Immature natural killer cell (primary cell): ENCODE measurements around the gene CLASP2. TPM values are rescaled to one million over a fixed set of nuclear protein-coding genes. Genes with fewer than 3 reads are reported as not detected.
A peak's percentile ranks its signal among the peaks of the same experiment; 100 is the strongest.

Source experiments
- DNase-seq, 3 donors: peaks; one replicate each; pipeline ENCODE4 v3.0.0; 2022; ENCODE audit warnings: mixed read lengths in 1 of 3
- H3K27ac Mint-ChIP-seq, 6 donors: one replicate each; pipeline ENCODE4 v1.8.0; 2020; ENCODE audit warnings: mixed read lengths in 6 of 6, mild to moderate bottlenecking in 5 of 6, inconsistent platforms in 4 of 6, moderate library complexity in 3 of 6
- H3K27me3 Mint-ChIP-seq, 3 donors: one replicate each; pipeline ENCODE4 v1.8.0; 2020 to 2021; ENCODE audit warnings: low read depth in 3 of 3, mild to moderate bottlenecking in 3 of 3, mixed read lengths in 3 of 3, moderate library complexity in 3 of 3, inconsistent platforms in 1 of 3
- H3K36me3 Mint-ChIP-seq, 3 donors: one replicate each; pipeline ENCODE4 v1.8.0; 2020; ENCODE audit warnings: mixed read lengths in 3 of 3, inconsistent platforms in 2 of 3, mild to moderate bottlenecking in 2 of 3
- H3K4me1 Mint-ChIP-seq, 2 donors: one replicate each; pipeline ENCODE4 v1.8.0; 2020; ENCODE audit warnings: inconsistent platforms in 2 of 2, mild to moderate bottlenecking in 2 of 2, mixed read lengths in 2 of 2, moderate library complexity in 1 of 2
- H3K4me3 Mint-ChIP-seq, 5 donors: one replicate each; pipeline ENCODE4 v1.8.0; 2020; ENCODE audit warnings: mild to moderate bottlenecking in 5 of 5, mixed read lengths in 5 of 5, inconsistent platforms in 3 of 5, moderate library complexity in 3 of 5
- H3K9me3 Mint-ChIP-seq, 6 donors: one replicate each; pipeline ENCODE4 v1.8.0; 2020; ENCODE audit warnings: mild to moderate bottlenecking in 6 of 6, mixed read lengths in 6 of 6, inconsistent platforms in 4 of 6, moderate library complexity in 3 of 6
- polyA plus RNA-seq, 3 donors: library from polyadenylated mRNA; unstranded; fragments of 300-500 nt; fragmentation: Illumina TruSeq; gene quantifications; one replicate each; pipeline ENCODE4 v1.2.3, GENCODE V29; 2021

The CLASP2 gene
- polyA plus RNA-seq, 3 donors from 2014 or later, result 8.7 to 16.1 (median 11.2) TPM

- Mint-ChIP-seq H3K27ac (no peak overlapping the region), H3K9me3 (no peaks in the 10 kb centered on the region), H3K36me3 (no peaks in the 10 kb centered on the region), H3K4me3 (no peak overlapping the region), H3K27me3 (peaks cover 2 to 10% (median 8%) of the 10 kb centered on the region in 3 donors), H3K4me1 (peaks cover 8 to 9% of the 10 kb centered on the region in 2 donors)
- no peak for DNase-seq
Measured at GRCh38 chr3:33722191-33722590, 4.1 kb upstream of the CLASP2 start.

GRCh38 chr3:33718595-33718907 is 497 bp upstream of the CLASP2 start:
- Mint-ChIP-seq H3K4me3 (peak overlapping the region; percentile 95 to 99 (median 98)), H3K9me3 (no peaks in the 10 kb centered on the region), H3K27ac (peak overlapping the region in 5 of 6 donors; percentile 96 to 99 (median 98)), H3K36me3 (no peaks in the 10 kb centered on the region), H3K27me3 (peaks cover 2 to 13% (median 5%) of the 10 kb centered on the region in 3 donors), H3K4me1 (peaks cover 9 to 17% of the 10 kb centered on the region in 2 donors)
- no peak for DNase-seq

GRCh38 chr3:33717616-33717865 is 513 bp downstream of the CLASP2 start:
- DNase-seq, result no peak
- H3K27me3 Mint-ChIP-seq, result peaks cover 2 to 13% (median 5%) of the 10 kb centered on the region in 3 donors
- peaks cover 9 to 18% of the 10 kb centered on the region in 2 donors for H3K4me1 Mint-ChIP-seq
- H3K9me3 Mint-ChIP-seq, result no peaks in the 10 kb centered on the region
- peak overlapping the region in 5 of 6 donors; percentile 61 to 96 (median 86) for H3K27ac Mint-ChIP-seq
- H3K36me3 Mint-ChIP-seq, result no peaks in the 10 kb centered on the region
- H3K4me3 Mint-ChIP-seq, result peak overlapping the region; percentile 95 to 99 (median 98)

- Mint-ChIP-seq H3K4me3 (peak overlapping the region in 2 of 5 donors; percentile 98 to 99), H3K27me3 (peaks cover 2 to 13% (median 5%) of the 10 kb centered on the region in 3 donors)
Measured at GRCh38 chr3:33716227-33716626, 1.8 kb downstream of the CLASP2 start.

DNA sequence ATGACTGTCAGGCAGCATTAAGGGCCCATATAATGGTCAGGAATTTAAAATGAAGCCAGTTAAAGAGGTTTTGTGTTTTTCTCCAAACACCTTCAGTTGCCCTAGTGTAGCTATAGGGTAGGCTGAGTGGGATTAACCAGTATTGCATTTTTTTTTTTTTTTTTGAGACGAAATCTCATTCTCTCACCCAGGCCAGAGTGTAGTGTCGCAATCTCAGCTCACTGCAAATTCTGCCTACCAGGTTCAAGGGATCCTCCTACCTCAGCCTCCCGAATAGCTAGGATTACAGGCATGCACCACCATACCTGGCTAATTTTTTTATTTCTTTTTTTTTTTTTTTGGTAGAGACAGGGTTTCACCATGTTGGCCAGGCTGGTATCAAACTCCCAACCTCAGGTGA is 7.0 kb downstream of the CLASP2 start:
- Mint-ChIP-seq H3K27me3 (peaks cover 0 to under 1% (median 0%) of the 10 kb centered on the region in 3 donors), H3K27ac (no peak overlapping the region), H3K4me3 (no peak overlapping the region), H3K4me1 (peaks cover 14 to 40% of the 10 kb centered on the region in 2 donors), H3K9me3 (no peaks in the 10 kb centered on the region), H3K36me3 (no peaks in the 10 kb centered on the region)
- no peak for DNase-seq

More at GRCh38 chr3:33716227-33716626, 1.8 kb downstream of the CLASP2 start:
- Mint-ChIP-seq H3K36me3 (no peaks in the 10 kb centered on the region), H3K27ac (no peak overlapping the region), H3K4me1 (peaks cover 15 to 20% of the 10 kb centered on the region in 2 donors), H3K9me3 (no peaks in the 10 kb centered on the region)
- no peak for DNase-seq

DNA sequence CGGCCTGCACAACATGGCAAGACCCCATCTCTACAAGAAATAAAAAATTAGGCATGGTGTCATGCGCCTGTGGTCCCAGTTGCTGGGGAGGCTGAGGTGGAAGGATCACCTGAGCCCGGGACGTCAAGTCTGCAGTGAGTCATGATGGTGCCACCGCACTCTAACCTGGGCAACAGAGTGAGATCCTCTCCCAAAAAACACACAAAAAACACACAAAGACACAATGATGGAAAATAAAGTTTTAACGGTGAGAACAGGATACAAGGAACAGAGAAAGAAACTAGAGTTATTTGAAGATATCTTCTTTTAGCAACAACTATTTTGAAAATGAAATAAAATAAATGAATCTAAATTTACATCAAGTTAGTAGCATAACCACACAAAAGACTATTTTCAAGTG is 12.0 kb downstream of the CLASP2 start:
- Mint-ChIP-seq H3K4me3 (no peak overlapping the region), H3K36me3 (peaks cover 6 to 8% (median 6%) of the 10 kb centered on the region in 3 donors), H3K27me3 (peaks cover 0 to 2% (median 0%) of the 10 kb centered on the region in 3 donors), H3K9me3 (peaks cover 0 to 7% (median 2%) of the 10 kb centered on the region in 6 donors), H3K27ac (no peak overlapping the region), H3K4me1 (peaks cover 24 to 70% of the 10 kb centered on the region in 2 donors)
- DNase-seq, result no peak

- H3K27me3 Mint-ChIP-seq, result peaks cover 0 to 2% (median 0%) of the 10 kb centered on the region in 3 donors
- DNase-seq, result no peak
- H3K36me3 Mint-ChIP-seq, result peaks cover 6 to 11% (median 6%) of the 10 kb centered on the region in 3 donors
- H3K4me3 Mint-ChIP-seq, result no peak overlapping the region
- H3K4me1 Mint-ChIP-seq, result peaks cover 23 to 70% of the 10 kb centered on the region in 2 donors
- H3K27ac Mint-ChIP-seq, result no peak overlapping the region
- H3K9me3 Mint-ChIP-seq, result peaks cover 0 to 7% (median 3%) of the 10 kb centered on the region in 6 donors
Measured at GRCh38 chr3:33704891-33705290, 13.2 kb downstream of the CLASP2 start.

GRCh38 chr3:33699275-33699674 is 18.8 kb downstream of the CLASP2 start:
- no peak for DNase-seq
- no peak overlapping the region for H3K4me3 Mint-ChIP-seq
- no peak overlapping the region for H3K27ac Mint-ChIP-seq
- H3K27me3 Mint-ChIP-seq, result no peaks in the 10 kb centered on the region
- peaks cover 0 to 9% (median 4%) of the 10 kb centered on the region in 6 donors for H3K9me3 Mint-ChIP-seq
- peaks cover 6 to 15% (median 11%) of the 10 kb centered on the region in 3 donors for H3K36me3 Mint-ChIP-seq
- H3K4me1 Mint-ChIP-seq, result peaks cover 22 to 60% of the 10 kb centered on the region in 2 donors

- Mint-ChIP-seq H3K4me3 (no peak overlapping the region), H3K9me3 (peaks cover 0 to 4% (median 0%) of the 10 kb centered on the region in 6 donors), H3K4me1 (peaks cover 14 to 37% of the 10 kb centered on the region in 2 donors), H3K27me3 (peaks cover 0 to 1% (median 0%) of the 10 kb centered on the region in 3 donors), H3K36me3 (peaks cover 0 to 10% (median 0%) of the 10 kb centered on the region in 3 donors), H3K27ac (peak overlapping the region in 1 of 6 donors; percentile 17)
- no peak for DNase-seq
Measured at GRCh38 chr3:33694944-33695343, 23.1 kb downstream of the CLASP2 start.

- H3K27ac Mint-ChIP-seq, result no peak overlapping the region
- peaks cover 0 to 13% (median 4%) of the 10 kb centered on the region in 3 donors for H3K36me3 Mint-ChIP-seq
- H3K27me3 Mint-ChIP-seq, result peaks cover 0 to 1% (median 1%) of the 10 kb centered on the region in 3 donors
- peaks cover 2 to 14% of the 10 kb centered on the region in 2 donors for H3K4me1 Mint-ChIP-seq
- H3K9me3 Mint-ChIP-seq, result no peaks in the 10 kb centered on the region
- DNase-seq, result no peak
- no peak overlapping the region for H3K4me3 Mint-ChIP-seq
Measured at GRCh38 chr3:33690341-33690740, 27.7 kb downstream of the CLASP2 start.

DNA sequence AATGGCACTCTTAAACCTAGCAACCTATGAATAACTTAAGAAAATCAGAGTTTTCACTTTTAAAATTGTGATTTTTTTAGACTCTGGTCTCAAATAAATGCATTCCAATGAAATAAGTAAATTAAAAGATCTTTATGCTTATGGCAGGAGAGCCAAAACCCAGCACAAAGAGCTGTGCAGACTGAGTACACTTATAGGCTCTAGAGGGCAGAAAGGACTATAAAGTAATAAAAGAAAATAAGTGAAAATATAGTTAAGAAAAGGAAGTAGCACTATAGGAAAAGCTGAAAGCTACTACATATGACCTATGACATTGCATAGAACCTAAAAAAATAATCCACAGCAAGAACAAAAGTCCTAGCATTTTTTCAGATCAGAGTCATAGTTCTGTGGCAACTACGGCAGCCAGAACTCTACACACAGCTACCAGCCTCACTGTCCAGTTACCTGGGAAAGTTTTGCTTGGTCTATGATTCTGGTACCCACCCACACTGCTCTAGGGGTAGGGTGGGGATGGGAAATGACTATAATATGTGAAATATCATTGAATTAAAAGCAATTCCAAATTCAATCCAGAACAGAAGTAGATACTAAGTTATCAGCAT is 30.5 kb downstream of the CLASP2 start:
- H3K4me3 Mint-ChIP-seq, result no peak overlapping the region
- H3K27ac Mint-ChIP-seq, result peak overlapping the region in 1 of 6 donors; percentile 4

DNA sequence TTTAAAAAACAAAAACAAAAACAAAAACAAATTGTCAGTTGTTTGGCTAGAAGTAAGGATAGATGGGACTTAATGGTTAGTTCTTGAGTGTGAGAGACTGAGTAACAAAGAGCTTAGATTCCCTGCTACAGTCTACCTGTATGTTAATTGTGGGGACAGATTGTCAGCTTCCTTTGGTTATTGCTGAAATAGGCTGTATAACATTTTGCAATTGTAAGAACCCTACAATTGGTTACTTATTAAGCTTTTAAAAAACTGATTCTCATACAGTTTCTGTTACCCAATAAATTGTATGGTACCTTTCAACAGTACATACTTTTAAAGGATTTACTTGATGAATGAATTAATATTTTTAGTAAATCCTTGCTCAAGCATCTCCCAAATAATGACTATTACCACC is 35.3 kb downstream of the CLASP2 start:
- H3K9me3 Mint-ChIP-seq, result peaks cover 0 to 4% (median 0%) of the 10 kb centered on the region in 6 donors
- H3K36me3 Mint-ChIP-seq, result peaks cover 26 to 46% (median 31%) of the 10 kb centered on the region in 3 donors
- no peak overlapping the region for H3K4me3 Mint-ChIP-seq
- H3K27ac Mint-ChIP-seq, result no peak overlapping the region
- H3K4me1 Mint-ChIP-seq, result peaks cover 0 to 1% of the 10 kb centered on the region in 2 donors
- peaks cover 0 to 1% (median 0%) of the 10 kb centered on the region in 3 donors for H3K27me3 Mint-ChIP-seq
- no peak for DNase-seq

More for the DNA sequence above, 30.5 kb downstream of the CLASP2 start:
- H3K9me3 Mint-ChIP-seq, result no peaks in the 10 kb centered on the region
- H3K36me3 Mint-ChIP-seq, result peaks cover 0 to 17% (median 6%) of the 10 kb centered on the region in 3 donors
- H3K4me1 Mint-ChIP-seq, result peaks cover 0 to 1% of the 10 kb centered on the region in 2 donors
- no peak for DNase-seq
- H3K27me3 Mint-ChIP-seq, result peaks cover 0 to 1% (median 1%) of the 10 kb centered on the region in 3 donors

- Mint-ChIP-seq H3K27ac (peak overlapping the region in 1 of 6 donors; percentile 49), H3K36me3 (peaks cover 29 to 46% (median 32%) of the 10 kb centered on the region in 3 donors), H3K9me3 (peaks cover 0 to 5% (median 0%) of the 10 kb centered on the region in 6 donors), H3K27me3 (peaks cover 0 to 1% (median 0%) of the 10 kb centered on the region in 3 donors), H3K4me3 (no peak overlapping the region), H3K4me1 (peaks cover 0 to 1% of the 10 kb centered on the region in 2 donors)
- no peak for DNase-seq
Measured at GRCh38 chr3:33681667-33682066, 36.4 kb downstream of the CLASP2 start.

DNA sequence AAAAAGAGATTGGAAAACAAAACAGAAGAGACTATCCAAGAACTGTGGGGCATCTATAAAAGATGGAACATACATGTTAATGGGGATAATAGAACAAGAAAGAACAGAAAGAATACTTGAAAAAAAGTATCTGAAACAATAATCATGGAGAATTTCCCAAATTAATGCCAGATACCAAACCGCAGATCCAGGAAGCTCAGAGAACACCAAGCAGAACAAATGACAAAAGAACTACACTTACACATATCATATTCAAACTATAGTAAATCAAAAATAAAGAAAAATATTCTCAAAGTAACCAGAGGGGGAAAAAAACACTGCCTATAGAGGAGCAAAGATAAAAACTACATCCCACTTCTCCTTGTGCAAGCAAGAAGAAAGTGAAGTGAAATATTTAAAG is 40.0 kb downstream of the CLASP2 start:
- no peak for DNase-seq
- H3K27ac Mint-ChIP-seq, result peak overlapping the region in 2 of 6 donors; percentile 2 to 15
- H3K27me3 Mint-ChIP-seq, result peaks cover 0 to 1% (median 0%) of the 10 kb centered on the region in 3 donors
- peaks cover 29 to 43% (median 33%) of the 10 kb centered on the region in 3 donors for H3K36me3 Mint-ChIP-seq
- peaks cover 0 to 3% of the 10 kb centered on the region in 2 donors for H3K4me1 Mint-ChIP-seq
- H3K4me3 Mint-ChIP-seq, result no peak overlapping the region
- H3K9me3 Mint-ChIP-seq, result peaks cover 0 to 5% (median 0%) of the 10 kb centered on the region in 6 donors
